ENCODE data around the gene SLC2A6.

GRCh38 chr9:133513214-133514100, 34.6 kb upstream of the SLC2A6 start:
- TF ChIP-seq CTCF (IDR thresholded peaks at IDR 0.05; ENCODE audit: low read length) = no peak
- no peak for TF ChIP-seq EZH2 (optimal IDR thresholded peaks at IDR 0.05; ENCODE audit: low read depth, low read length)
- no peak for TF ChIP-seq EZH2phosphoT487 (IDR thresholded peaks at IDR 0.05; ENCODE audit: low read length)

Measured in MM.1S (cell line).